PFSK-1 (cell line): ENCODE data around the gene CNTNAP2.

Experiments used
- FOXP2 ChIP-seq: optimal IDR thresholded peaks from 2 replicates; pipeline ENCODE3; 2011; ENCODE audit warnings: borderline replicate concordance, control low read depth, inconsistent platforms; ENCODE audit not compliant: insufficient read depth; ENCODE audit errors: extremely low read length, extremely low read depth
- POLR2AphosphoS5 ChIP-seq: IDR thresholded peaks from 2 replicates; pipeline ENCODE4 v1.6.1; 2012; ENCODE audit warnings: low read depth, mild to moderate bottlenecking, control low read depth, low read length, moderate library complexity
- SIN3A ChIP-seq: IDR thresholded peaks from 2 replicates; pipeline ENCODE4 v1.6.1; 2012; ENCODE audit warnings: mild to moderate bottlenecking, low read length, moderate library complexity, borderline replicate concordance; ENCODE audit not compliant: insufficient read depth
- TAF1 ChIP-seq: IDR thresholded peaks from 2 replicates; pipeline ENCODE4 v1.6.1; 2012; ENCODE audit warnings: low read length, control low read depth, borderline replicate concordance; ENCODE audit not compliant: insufficient read depth
- TF ChIP-seq, protein P1 (sequence below), 2 experiments: IDR thresholded peaks; 2 replicates each; pipeline versions ENCODE4 v1.6.1 to v1.8.0; 2011 to 2012; ENCODE audit warnings: low read depth in 2 of 2, low read length in 2 of 2, control low read depth in 1 of 2, inconsistent platforms in 1 of 2, mild to moderate bottlenecking in 1 of 2, moderate library complexity in 1 of 2; ENCODE audit not compliant: insufficient read depth in 1 of 2

DNA sequence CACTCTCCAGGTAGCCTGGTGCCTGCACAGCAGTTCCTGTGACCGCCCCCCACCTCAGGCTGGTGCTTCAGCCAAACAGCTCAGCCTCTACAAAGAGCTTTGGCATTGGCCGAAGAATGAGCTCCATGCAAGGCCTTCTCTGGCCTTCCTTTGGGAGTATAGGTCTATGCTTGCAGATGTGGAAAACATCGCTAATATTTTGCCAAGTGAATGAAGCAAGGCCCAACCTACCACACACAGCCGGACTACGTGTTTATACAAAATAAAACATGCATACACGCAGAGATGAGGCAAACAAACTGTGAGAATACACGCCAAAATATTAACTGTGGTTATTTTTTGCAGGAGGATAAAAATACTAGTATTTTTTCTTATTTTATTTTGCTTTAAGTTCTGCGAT, 2057.8 kb downstream of the CNTNAP2 start:
- TF ChIP-seq TAF1 (no peak), FOXP2 (no peak), POLR2AphosphoS5 (no peak), SIN3A (no peak)
- TF ChIP-seq, protein P1, sequence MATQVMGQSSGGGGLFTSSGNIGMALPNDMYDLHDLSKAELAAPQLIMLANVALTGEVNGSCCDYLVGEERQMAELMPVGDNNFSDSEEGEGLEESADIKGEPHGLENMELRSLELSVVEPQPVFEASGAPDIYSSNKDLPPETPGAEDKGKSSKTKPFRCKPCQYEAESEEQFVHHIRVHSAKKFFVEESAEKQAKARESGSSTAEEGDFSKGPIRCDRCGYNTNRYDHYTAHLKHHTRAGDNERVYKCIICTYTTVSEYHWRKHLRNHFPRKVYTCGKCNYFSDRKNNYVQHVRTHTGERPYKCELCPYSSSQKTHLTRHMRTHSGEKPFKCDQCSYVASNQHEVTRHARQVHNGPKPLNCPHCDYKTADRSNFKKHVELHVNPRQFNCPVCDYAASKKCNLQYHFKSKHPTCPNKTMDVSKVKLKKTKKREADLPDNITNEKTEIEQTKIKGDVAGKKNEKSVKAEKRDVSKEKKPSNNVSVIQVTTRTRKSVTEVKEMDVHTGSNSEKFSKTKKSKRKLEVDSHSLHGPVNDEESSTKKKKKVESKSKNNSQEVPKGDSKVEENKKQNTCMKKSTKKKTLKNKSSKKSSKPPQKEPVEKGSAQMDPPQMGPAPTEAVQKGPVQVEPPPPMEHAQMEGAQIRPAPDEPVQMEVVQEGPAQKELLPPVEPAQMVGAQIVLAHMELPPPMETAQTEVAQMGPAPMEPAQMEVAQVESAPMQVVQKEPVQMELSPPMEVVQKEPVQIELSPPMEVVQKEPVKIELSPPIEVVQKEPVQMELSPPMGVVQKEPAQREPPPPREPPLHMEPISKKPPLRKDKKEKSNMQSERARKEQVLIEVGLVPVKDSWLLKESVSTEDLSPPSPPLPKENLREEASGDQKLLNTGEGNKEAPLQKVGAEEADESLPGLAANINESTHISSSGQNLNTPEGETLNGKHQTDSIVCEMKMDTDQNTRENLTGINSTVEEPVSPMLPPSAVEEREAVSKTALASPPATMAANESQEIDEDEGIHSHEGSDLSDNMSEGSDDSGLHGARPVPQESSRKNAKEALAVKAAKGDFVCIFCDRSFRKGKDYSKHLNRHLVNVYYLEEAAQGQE (IDR thresholded peaks at IDR 0.05; ENCODE audit: insufficient read depth in 1 of 2, low read depth in 2 of 2, low read length in 2 of 2), result no peak
